HG02610 (cell line): Measurements from ENCODE around the gene DDIAS.
A peak's percentile ranks its signal among the peaks of the same experiment; 100 is the strongest.
"Not testable (repeated sequence)": the region's sequence is repeated elsewhere in the genome, so short reads cannot be mapped to it uniquely, and the experiment has no call there.

Experiments
- ATAC-seq: cut with Tn5 transposase; IDR thresholded peaks from one replicate; pipeline ENCODE4 v1.9.1; 2021; ENCODE audit warnings: mild to moderate bottlenecking, moderate library complexity; ENCODE audit not compliant: unreplicated experiment

The DDIAS gene

GRCh38 chr11:82960779-82961143 is 59.2 kb downstream of the DDIAS start:
- peak; percentile 14 for ATAC-seq

- ATAC-seq = not testable (repeated sequence)
Measured at GRCh38 chr11:82962021-82962420, 60.5 kb downstream of the DDIAS start.

- no peak for ATAC-seq
Measured at GRCh38 chr11:82967381-82967780, 65.8 kb downstream of the DDIAS start.

GRCh38 chr11:82969811-82970210 is 68.3 kb downstream of the DDIAS start:
- peak; percentile 92 for ATAC-seq

- not testable (repeated sequence) for ATAC-seq
Measured at GRCh38 chr11:82970507-82971083, 69.1 kb downstream of the DDIAS start.

GRCh38 chr11:82971519-82971946 is 70.0 kb downstream of the DDIAS start:
- not testable (repeated sequence) for ATAC-seq

GRCh38 chr11:82972103-82972502 is 70.6 kb downstream of the DDIAS start:
- no peak for ATAC-seq

- no peak for ATAC-seq
Measured at GRCh38 chr11:82974135-82974534, 72.6 kb downstream of the DDIAS start.

- no peak for ATAC-seq
Measured at GRCh38 chr11:82974851-82975250, 73.3 kb downstream of the DDIAS start.

GRCh38 chr11:82975882-82976281 is 74.3 kb downstream of the DDIAS start:
- ATAC-seq = no peak

- ATAC-seq = no peak
Measured at GRCh38 chr11:82976786-82977185, 75.2 kb downstream of the DDIAS start.

GRCh38 chr11:82978422-82979099 is 77.0 kb downstream of the DDIAS start:
- ATAC-seq = peak; percentile 70

- no peak for ATAC-seq
Measured at GRCh38 chr11:82979824-82980223, 78.3 kb downstream of the DDIAS start.

- no peak for ATAC-seq
Measured at GRCh38 chr11:82980292-82980691, 78.8 kb downstream of the DDIAS start.

GRCh38 chr11:82980947-82981346 is 79.4 kb downstream of the DDIAS start:
- no peak for ATAC-seq

GRCh38 chr11:82981852-82982251 is 80.3 kb downstream of the DDIAS start:
- no peak for ATAC-seq
